Panc1 (cell line): ENCODE results near the gene PAK3.

Experiments used
- CTCF ChIP-seq: fragments of 450-650 bp; IDR thresholded peaks from 2 replicates; pipeline ENCODE4 v1.5.1; 2017; ENCODE audit warnings: mild to moderate bottlenecking
- POLR2AphosphoS5 ChIP-seq: IDR thresholded peaks from 2 replicates; pipeline ENCODE4 v1.6.1; 2012; ENCODE audit warnings: mild to moderate bottlenecking, low read depth, low read length, moderate library complexity
- SIN3A ChIP-seq: IDR thresholded peaks from 2 replicates; pipeline ENCODE4 v1.6.1; 2012; ENCODE audit warnings: low read depth, mild to moderate bottlenecking, low read length, moderate library complexity, borderline replicate concordance; ENCODE audit not compliant: insufficient read depth

GRCh38 chrX:111131572-111131971, 35.6 kb downstream of the PAK3 start:
- TF ChIP-seq CTCF: no peak
- TF ChIP-seq POLR2AphosphoS5: no peak
- TF ChIP-seq SIN3A: no peak
